HFFc6 (cell line): ENCODE results near the gene VAMP2. TPM values are rescaled to one million over a fixed set of nuclear protein-coding genes. Genes with fewer than 3 reads are reported as not detected.

Experiments
- DNase-seq: peaks from one replicate; pipeline ENCODE4 v3.0.0-alpha.2; 2018
- H3K27ac Mint-ChIP-seq: 2 replicates; pipeline ENCODE4 v1.8.0; 2020; ENCODE audit warnings: mild to moderate bottlenecking, mixed read lengths
- H3K27me3 Mint-ChIP-seq: 2 replicates; pipeline ENCODE4 v1.8.0; 2021; ENCODE audit warnings: mild to moderate bottlenecking, moderate library complexity, mixed read lengths; ENCODE audit not compliant: insufficient read depth
- H3K36me3 Mint-ChIP-seq: 2 replicates; pipeline ENCODE4 v1.8.0; 2021; ENCODE audit warnings: low read depth, mixed read lengths
- H3K4me1 Mint-ChIP-seq: 2 replicates; pipeline ENCODE4 v1.8.0; 2020; ENCODE audit warnings: low read depth, mixed read lengths
- H3K4me3 Mint-ChIP-seq: 2 replicates; pipeline ENCODE4 v1.8.0; 2020; ENCODE audit warnings: mild to moderate bottlenecking, moderate library complexity, mixed read lengths
- H3K9me3 Mint-ChIP-seq: 2 replicates; pipeline ENCODE4 v1.8.0; 2020; ENCODE audit warnings: mild to moderate bottlenecking, mixed read lengths
- total RNA-seq, 6 experiments: library from RNA; stranded (reverse); fragmentation: NEBNext Ultra II Directional; extraction: Animal tissue kit (Norgen Biotek cat#: 25700); gene quantifications; 2 replicates in 1 of 6; 3 replicates in 5 of 6; pipeline ENCODE4 v1.2.3, GENCODE V29; 2021
- TF ChIP-seq, protein P1 (sequence below): fragments of 200-600 bp; sonication (generic); IDR thresholded peaks from 2 replicates; pipeline ENCODE4 v1.5.0; 2021; ENCODE audit warnings: antibody characterized with exemption, mild to moderate bottlenecking

Gene VAMP2
- total RNA-seq, 6 experiments from 2014 or later = 37.0 to 47.6 (median 44.5) TPM

DNA sequence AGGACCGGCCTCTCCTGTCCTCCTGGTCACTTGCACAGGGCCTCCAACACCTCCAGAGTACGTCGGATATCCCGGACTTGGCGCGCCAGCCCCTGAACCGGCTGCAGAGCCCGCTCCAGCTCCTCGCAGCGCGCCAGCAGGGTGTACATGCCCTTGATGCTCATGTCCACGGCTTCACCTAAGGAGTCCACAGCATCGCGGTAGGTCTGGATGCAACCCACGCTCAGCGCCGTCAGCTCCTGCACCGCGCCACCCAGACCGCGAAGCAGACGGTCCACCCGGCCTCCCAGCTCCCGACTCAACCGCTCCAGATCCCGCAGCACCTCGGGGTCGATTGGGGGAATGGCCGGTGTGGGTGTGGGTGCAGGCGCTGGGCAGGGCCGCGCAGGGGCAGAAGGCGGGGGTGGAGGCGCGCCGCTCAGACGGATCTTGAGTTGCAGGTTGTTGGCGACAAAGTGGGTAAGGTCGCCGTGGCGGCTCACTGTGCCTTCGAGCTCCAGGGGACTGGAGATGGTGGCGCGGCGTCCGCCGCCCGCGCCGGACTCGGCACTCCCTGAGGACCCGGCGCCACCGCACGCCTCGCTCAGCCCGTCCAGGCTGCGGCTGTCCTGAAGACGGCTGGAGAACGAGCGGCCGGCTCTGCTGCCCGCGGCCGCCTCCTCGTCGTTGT is 26.4 kb upstream of the VAMP2 start:
- H3K27me3 Mint-ChIP-seq = peaks cover 2% of the 10 kb centered on the region; the same call in 1 of the 2 replicates
- H3K36me3 Mint-ChIP-seq = no peaks in the 10 kb centered on the region
- TF ChIP-seq, protein P1, sequence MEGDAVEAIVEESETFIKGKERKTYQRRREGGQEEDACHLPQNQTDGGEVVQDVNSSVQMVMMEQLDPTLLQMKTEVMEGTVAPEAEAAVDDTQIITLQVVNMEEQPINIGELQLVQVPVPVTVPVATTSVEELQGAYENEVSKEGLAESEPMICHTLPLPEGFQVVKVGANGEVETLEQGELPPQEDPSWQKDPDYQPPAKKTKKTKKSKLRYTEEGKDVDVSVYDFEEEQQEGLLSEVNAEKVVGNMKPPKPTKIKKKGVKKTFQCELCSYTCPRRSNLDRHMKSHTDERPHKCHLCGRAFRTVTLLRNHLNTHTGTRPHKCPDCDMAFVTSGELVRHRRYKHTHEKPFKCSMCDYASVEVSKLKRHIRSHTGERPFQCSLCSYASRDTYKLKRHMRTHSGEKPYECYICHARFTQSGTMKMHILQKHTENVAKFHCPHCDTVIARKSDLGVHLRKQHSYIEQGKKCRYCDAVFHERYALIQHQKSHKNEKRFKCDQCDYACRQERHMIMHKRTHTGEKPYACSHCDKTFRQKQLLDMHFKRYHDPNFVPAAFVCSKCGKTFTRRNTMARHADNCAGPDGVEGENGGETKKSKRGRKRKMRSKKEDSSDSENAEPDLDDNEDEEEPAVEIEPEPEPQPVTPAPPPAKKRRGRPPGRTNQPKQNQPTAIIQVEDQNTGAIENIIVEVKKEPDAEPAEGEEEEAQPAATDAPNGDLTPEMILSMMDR = no peak
- H3K9me3 Mint-ChIP-seq = no peaks in the 10 kb centered on the region
- H3K4me1 Mint-ChIP-seq = peaks cover 9% of the 10 kb centered on the region
- H3K4me3 Mint-ChIP-seq = no peak overlapping the region
- H3K27ac Mint-ChIP-seq = no peak overlapping the region; the same call in none of the 2 replicates
- DNase-seq = no peak

GRCh38 chr17:8188263-8188839 is 25.6 kb upstream of the VAMP2 start:
- TF ChIP-seq, protein P1 = no peak
- no peaks in the 10 kb centered on the region for H3K9me3 Mint-ChIP-seq
- no peak overlapping the region for H3K27ac Mint-ChIP-seq
- H3K4me3 Mint-ChIP-seq = no peak overlapping the region
- H3K4me1 Mint-ChIP-seq = peaks cover 13% of the 10 kb centered on the region
- H3K36me3 Mint-ChIP-seq = no peaks in the 10 kb centered on the region
- DNase-seq = no peak
- peaks cover 2% of the 10 kb centered on the region; the same call in 1 of the 2 replicates for H3K27me3 Mint-ChIP-seq

DNA sequence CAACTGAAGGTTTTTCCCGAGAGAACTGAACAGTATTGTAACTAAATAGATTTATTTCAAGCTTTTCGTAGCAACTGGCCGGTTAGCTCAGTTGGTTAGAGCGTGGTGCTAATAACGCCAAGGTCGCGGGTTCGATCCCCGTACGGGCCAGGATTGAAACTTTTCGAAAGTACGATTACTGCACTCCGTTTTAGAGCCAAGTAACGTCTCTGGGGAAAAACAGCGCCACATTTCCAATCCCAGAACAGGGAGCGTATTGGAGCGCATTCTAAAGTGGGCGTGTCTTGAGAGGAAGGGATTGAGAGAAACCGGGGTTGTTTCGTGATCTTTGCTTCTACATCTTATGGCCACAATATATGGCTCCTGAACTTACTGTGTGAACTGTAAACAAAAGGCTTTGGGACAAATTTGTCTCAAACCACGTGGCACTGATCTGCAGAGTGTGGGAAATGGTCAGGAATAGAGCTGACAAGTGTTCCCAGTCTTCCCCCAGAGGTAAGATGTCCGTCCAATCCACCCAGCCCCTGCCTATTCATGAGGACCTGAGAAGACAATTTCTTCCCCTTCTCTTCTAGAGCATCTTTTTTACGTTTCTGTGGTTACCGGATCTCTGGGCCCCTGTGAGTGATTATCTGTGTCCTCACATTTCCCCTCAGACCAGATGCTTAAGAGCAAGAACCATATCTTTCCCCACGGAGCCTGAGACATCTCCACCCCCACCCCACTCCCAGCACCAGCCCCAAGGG is 24.9 kb upstream of the VAMP2 start:
- H3K36me3 Mint-ChIP-seq = no peaks in the 10 kb centered on the region
- H3K27me3 Mint-ChIP-seq = peaks cover 2% of the 10 kb centered on the region; the same call in 1 of the 2 replicates
- no peak overlapping the region for H3K27ac Mint-ChIP-seq
- TF ChIP-seq, protein P1 = peak; percentile 43; the same call in 1 of the 2 replicates
- H3K4me3 Mint-ChIP-seq = no peak overlapping the region
- H3K9me3 Mint-ChIP-seq = no peaks in the 10 kb centered on the region
- peak; percentile 100 for DNase-seq
- H3K4me1 Mint-ChIP-seq = peaks cover 13% of the 10 kb centered on the region

DNA sequence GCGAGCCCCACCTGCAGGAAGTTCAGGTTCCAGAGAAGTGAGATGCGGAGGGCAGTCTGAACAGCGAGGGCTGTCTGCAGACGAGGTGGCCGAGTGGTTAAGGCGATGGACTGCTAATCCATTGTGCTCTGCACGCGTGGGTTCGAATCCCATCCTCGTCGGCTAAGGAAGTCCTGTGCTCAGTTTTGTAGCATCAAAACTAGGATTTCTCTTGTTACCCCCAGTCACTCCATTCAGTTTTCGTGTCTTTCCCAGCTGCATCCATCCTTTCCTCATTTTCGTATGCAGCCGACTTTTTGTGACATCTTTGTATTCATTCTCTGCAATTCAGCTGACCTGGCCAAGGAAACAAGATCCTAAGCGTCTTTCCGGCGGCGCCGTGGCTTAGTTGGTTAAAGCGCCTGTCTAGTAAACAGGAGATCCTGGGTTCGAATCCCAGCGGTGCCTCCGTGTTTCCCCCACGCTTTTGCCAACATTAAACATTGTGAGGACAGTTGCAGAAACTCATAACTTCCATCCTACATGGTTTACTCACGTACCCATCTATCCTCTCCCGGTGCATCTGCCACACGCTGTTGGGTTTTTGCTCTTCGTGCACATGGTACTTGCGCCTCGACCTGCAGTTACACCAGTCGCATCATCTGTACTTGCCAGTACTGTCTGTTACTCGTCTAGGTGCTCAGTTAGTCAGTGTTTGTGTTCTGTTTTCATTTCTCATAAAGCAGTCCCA is 24.2 kb upstream of the VAMP2 start:
- H3K27me3 Mint-ChIP-seq = peaks cover 2% of the 10 kb centered on the region; the same call in 1 of the 2 replicates
- TF ChIP-seq, protein P1 = no peak
- H3K4me3 Mint-ChIP-seq = no peak overlapping the region
- H3K36me3 Mint-ChIP-seq = no peaks in the 10 kb centered on the region
- H3K9me3 Mint-ChIP-seq = no peaks in the 10 kb centered on the region
- H3K27ac Mint-ChIP-seq = no peak overlapping the region
- peaks cover 13% of the 10 kb centered on the region for H3K4me1 Mint-ChIP-seq
- DNase-seq = peak; percentile 98

GRCh38 chr17:8186446-8186786 is 23.7 kb upstream of the VAMP2 start:
- Mint-ChIP-seq H3K36me3 (no peaks in the 10 kb centered on the region), H3K4me1 (peaks cover 13% of the 10 kb centered on the region), H3K9me3 (no peaks in the 10 kb centered on the region), H3K27me3 (peaks cover 2% of the 10 kb centered on the region; the same call in 1 of the 2 replicates), H3K4me3 (no peak overlapping the region), H3K27ac (no peak overlapping the region)
- DNase-seq = no peak
- TF ChIP-seq, protein P1 = peak; percentile 59
